Natural killer cell (primary cell): Measurements from ENCODE around the gene ERCC3. TPM values are rescaled to one million over a fixed set of nuclear protein-coding genes. Genes with fewer than 3 reads are reported as not detected.
A peak's percentile ranks its signal among the peaks of the same experiment; 100 is the strongest.

ENCODE experiments used
- ATAC-seq, 3 donors: fragments of 150-1000 bp in 2 of 3; fragments of 200-7000 bp in 1 of 3; cut with Tn5 transposase; 1 replicate in 1 of 3; 2 replicates in 2 of 3; pipeline ENCODE4 v1.10.0; 2021; ENCODE audit warnings: mild to moderate bottlenecking in 2 of 3, moderate library complexity in 2 of 3
- DNase-seq, 2 donors: peaks; one replicate each; pipeline versions ENCODE4 v3.0.0 to v3.0.0-alpha.2; 2013 to 2021; ENCODE audit warnings: mixed read lengths in 1 of 2
- H3K27ac ChIP-seq: one replicate; pipeline ENCODE4 v1.5.1; 2013; ENCODE audit warnings: mild to moderate bottlenecking, low read length
- H3K27me3 ChIP-seq: one replicate; pipeline ENCODE4 v1.6.1; 2013; ENCODE audit warnings: low read length; ENCODE audit not compliant: control insufficient read depth, insufficient read depth
- H3K36me3 ChIP-seq: one replicate; pipeline ENCODE4 v1.6.1; 2013; ENCODE audit warnings: low read length; ENCODE audit not compliant: control insufficient read depth, insufficient read depth
- H3K4me1 ChIP-seq: one replicate; pipeline ENCODE4 v1.6.1; 2013; ENCODE audit warnings: low read length; ENCODE audit not compliant: control insufficient read depth, insufficient read depth
- H3K4me3 ChIP-seq: one replicate; pipeline ENCODE4 v1.5.1; 2013; ENCODE audit warnings: low read length
- H3K9me3 ChIP-seq: one replicate; pipeline ENCODE4 v1.6.1; 2013; ENCODE audit warnings: low read length; ENCODE audit not compliant: control insufficient read depth, insufficient read depth
- H3K27ac Mint-ChIP-seq, 2 donors: one replicate each; pipeline ENCODE4 v1.8.0; 2022; ENCODE audit warnings: mild to moderate bottlenecking in 2 of 2, mixed read lengths in 2 of 2, moderate library complexity in 1 of 2
- H3K27me3 Mint-ChIP-seq, 2 donors: one replicate each; pipeline ENCODE4 v1.8.0; 2022; ENCODE audit warnings: low read depth in 2 of 2, mixed read lengths in 2 of 2
- H3K36me3 Mint-ChIP-seq: one replicate; pipeline ENCODE4 v1.8.0; 2022; ENCODE audit warnings: mixed read lengths
- H3K4me1 Mint-ChIP-seq, 2 donors: one replicate each; pipeline ENCODE4 v1.8.0; 2022; ENCODE audit warnings: mixed read lengths in 2 of 2
- H3K4me3 Mint-ChIP-seq: one replicate; pipeline ENCODE4 v1.8.0; 2022; ENCODE audit warnings: mild to moderate bottlenecking, moderate library complexity, mixed read lengths
- H3K9me3 Mint-ChIP-seq, 2 donors: one replicate each; pipeline ENCODE4 v1.8.0; 2022; ENCODE audit warnings: mixed read lengths in 2 of 2
- WGBS: methylation state at CpG from one replicate; pipeline ENCODE4 v1.1.7; 2013; ENCODE audit warnings: missing lambda C conversion rate; ENCODE audit not compliant: insufficient coverage; 5-methylcytosine and 5-hydroxymethylcytosine counted together
- intact Hi-C: fragments of 100-400 bp; cut with micrococcal nuclease; formaldehyde crosslinking; loops from one replicate; pipeline ENCODE4 v1.14.2; 2022
- total RNA-seq, 4 donors: library from RNA; stranded (reverse); fragments of 120-200 nt in 1 of 4; gene quantifications; one replicate each; pipeline versions ENCODE4 v1.2.3 to v1.2.4, GENCODE V29; 2013 to 2022
- TF ChIP-seq, protein P1 (sequence below): fragments of 200-600 bp; IDR thresholded peaks from one replicate; pipeline ENCODE4 v1.8.0; 2022; ENCODE audit warnings: antibody characterized with exemption

ERCC3 gene
- total RNA-seq, 3 donors from 2014 or later (not counting 1 experiment from before 2014, with no cell fraction given), result 56.3 to 70.0 (median 61.7) TPM

DNA sequence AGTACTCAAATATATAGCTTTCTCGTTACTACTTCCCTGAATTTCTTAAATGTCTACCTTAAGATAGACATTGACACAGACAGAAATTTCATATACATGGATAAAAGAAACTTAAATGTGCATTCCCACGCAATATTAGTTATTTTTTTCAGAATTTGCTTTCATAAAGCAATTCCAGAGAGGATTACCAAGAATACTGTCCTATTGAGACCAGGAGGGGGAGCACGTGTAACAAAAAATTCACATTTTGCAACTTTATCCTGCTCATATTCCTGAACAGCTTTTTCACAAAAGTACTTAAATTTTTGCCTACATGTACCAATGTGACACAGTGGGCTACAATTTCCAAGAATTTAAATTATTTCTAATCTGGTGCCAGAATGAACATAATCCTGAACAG lies 30.7 kb upstream of the ERCC3 start:
- H3K27me3 ChIP-seq, result no peaks in the 10 kb centered on the region
- Mint-ChIP-seq H3K9me3 (peaks cover 4 to 6% of the 10 kb centered on the region in 2 donors), H3K4me3 (no peak overlapping the region), H3K27ac (no peak overlapping the region), H3K27me3 (no peaks in the 10 kb centered on the region), H3K4me1 (no peaks in the 10 kb centered on the region), H3K36me3 (peaks cover 14% of the 10 kb centered on the region)
- no peaks in the 10 kb centered on the region for H3K4me1 ChIP-seq
- H3K4me3 ChIP-seq, result no peak overlapping the region
- no peak overlapping the region for H3K27ac ChIP-seq
- no peaks in the 10 kb centered on the region for H3K9me3 ChIP-seq
- H3K36me3 ChIP-seq, result peaks cover 69% of the 10 kb centered on the region
- 75% methylated on average over 2 of the region's 3 CpGs for WGBS
- TF ChIP-seq, protein P1, sequence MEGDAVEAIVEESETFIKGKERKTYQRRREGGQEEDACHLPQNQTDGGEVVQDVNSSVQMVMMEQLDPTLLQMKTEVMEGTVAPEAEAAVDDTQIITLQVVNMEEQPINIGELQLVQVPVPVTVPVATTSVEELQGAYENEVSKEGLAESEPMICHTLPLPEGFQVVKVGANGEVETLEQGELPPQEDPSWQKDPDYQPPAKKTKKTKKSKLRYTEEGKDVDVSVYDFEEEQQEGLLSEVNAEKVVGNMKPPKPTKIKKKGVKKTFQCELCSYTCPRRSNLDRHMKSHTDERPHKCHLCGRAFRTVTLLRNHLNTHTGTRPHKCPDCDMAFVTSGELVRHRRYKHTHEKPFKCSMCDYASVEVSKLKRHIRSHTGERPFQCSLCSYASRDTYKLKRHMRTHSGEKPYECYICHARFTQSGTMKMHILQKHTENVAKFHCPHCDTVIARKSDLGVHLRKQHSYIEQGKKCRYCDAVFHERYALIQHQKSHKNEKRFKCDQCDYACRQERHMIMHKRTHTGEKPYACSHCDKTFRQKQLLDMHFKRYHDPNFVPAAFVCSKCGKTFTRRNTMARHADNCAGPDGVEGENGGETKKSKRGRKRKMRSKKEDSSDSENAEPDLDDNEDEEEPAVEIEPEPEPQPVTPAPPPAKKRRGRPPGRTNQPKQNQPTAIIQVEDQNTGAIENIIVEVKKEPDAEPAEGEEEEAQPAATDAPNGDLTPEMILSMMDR, result peak; percentile 19
- ATAC-seq, result no peak
- intact Hi-C loops, result no loop called here
- DNase-seq, result peak in 1 of 2 donors; percentile 28

DNA sequence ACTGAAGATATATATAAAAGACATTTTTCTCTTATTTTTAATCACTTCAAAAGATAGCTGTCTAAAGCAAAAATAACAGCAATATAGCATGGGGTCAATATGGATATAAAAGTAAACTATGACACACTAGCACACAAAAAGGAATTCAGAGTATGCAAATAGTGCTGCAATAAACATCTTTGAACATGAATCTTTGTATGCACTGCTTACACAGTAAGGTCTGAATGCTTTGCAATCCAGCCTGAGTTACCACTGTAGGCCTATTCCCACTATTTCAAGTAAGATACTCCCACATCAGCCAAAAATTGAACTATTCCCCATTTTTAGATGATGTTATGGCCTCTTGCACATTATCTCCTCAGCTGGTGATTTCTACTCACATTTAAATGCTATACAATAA lies 27.4 kb upstream of the ERCC3 start:
- intact Hi-C loops, result no loop called here
- Mint-ChIP-seq H3K36me3 (peaks cover 21% of the 10 kb centered on the region), H3K4me1 (no peaks in the 10 kb centered on the region), H3K9me3 (peaks cover 4 to 6% of the 10 kb centered on the region in 2 donors), H3K27me3 (no peaks in the 10 kb centered on the region), H3K27ac (no peak overlapping the region), H3K4me3 (no peak overlapping the region)
- Histone ChIP-seq H3K27me3 (no peaks in the 10 kb centered on the region), H3K9me3 (no peaks in the 10 kb centered on the region), H3K36me3 (peaks cover 75% of the 10 kb centered on the region), H3K4me3 (no peak overlapping the region), H3K27ac (no peak overlapping the region), H3K4me1 (no peaks in the 10 kb centered on the region)
- no peak for ATAC-seq
- TF ChIP-seq, protein P1, result no peak
- no peak for DNase-seq

DNA sequence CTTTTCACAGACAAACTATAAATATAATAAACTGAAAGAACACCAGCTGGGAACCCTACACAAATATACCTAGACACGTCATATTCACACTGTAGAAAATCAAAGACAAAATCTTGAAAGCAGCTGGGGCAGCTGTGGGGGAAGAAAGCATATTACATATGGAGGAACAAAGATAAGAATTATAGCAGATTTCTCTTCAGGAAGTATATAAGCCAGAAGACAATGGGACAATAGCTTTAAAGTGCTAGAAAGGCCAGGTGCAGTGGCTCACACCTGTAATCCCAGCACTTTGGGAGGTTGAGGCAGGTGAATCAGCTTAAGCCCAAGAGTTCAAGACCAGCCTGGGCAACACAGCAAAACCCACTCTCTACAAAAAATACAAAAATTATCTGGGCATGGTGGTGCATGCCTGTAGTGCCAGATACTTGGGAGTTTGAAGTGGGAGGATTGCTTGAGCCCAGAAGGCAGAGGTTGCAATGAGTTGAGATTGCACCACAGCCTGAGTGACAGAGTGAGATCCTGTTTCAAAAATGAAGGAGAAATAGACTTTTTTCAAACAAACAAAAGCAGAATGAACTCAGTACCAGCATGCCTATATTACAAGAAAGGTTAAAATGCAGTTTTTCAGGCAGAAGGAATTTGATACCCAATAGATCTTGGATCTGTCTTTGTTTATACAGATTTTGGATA lies 26.8 kb upstream of the ERCC3 start:
- TF ChIP-seq, protein P1, result no peak
- ATAC-seq (no peak), DNase-seq (no peak)
- H3K9me3 Mint-ChIP-seq, result peaks cover 4 to 6% of the 10 kb centered on the region in 2 donors
- Histone ChIP-seq H3K36me3 (peaks cover 74% of the 10 kb centered on the region), H3K4me3 (no peak overlapping the region), H3K27ac (no peak overlapping the region), H3K27me3 (no peaks in the 10 kb centered on the region), H3K9me3 (no peaks in the 10 kb centered on the region), H3K4me1 (no peaks in the 10 kb centered on the region)
- H3K27me3 Mint-ChIP-seq, result no peaks in the 10 kb centered on the region
- no CpG with 5 or more reads among the region's 1 CpG for WGBS
- H3K4me1 Mint-ChIP-seq, result no peaks in the 10 kb centered on the region
- H3K4me3 Mint-ChIP-seq, result no peak overlapping the region
- peaks cover 21% of the 10 kb centered on the region for H3K36me3 Mint-ChIP-seq
- H3K27ac Mint-ChIP-seq, result no peak overlapping the region
- intact Hi-C loops, result no loop called here

DNA sequence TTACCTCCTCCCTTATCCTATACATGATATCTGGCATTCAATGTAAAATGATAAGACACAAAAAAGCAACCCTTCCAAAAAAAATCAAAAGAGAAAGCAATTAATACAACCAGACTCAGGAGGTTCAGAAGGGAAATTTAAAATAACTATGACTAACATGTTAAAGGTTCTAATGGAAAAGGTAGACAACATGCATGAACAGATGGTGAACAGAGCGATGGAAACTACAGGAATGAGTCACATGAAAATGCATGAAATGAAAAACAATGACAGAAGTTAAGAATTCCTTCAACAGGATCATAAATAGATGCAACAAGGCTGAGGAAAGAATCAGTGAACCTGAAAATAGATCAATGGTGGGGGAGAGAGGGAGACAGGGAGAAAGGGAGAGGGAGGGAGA lies 26.1 kb upstream of the ERCC3 start:
- DNase-seq, result no peak
- peaks cover 4 to 6% of the 10 kb centered on the region in 2 donors for H3K9me3 Mint-ChIP-seq
- Histone ChIP-seq H3K4me1 (no peaks in the 10 kb centered on the region), H3K9me3 (no peaks in the 10 kb centered on the region), H3K4me3 (no peak overlapping the region), H3K27ac (no peak overlapping the region), H3K27me3 (no peaks in the 10 kb centered on the region), H3K36me3 (peaks cover 73% of the 10 kb centered on the region)
- peaks cover 21% of the 10 kb centered on the region for H3K36me3 Mint-ChIP-seq
- intact Hi-C loops, result no loop called here
- H3K27me3 Mint-ChIP-seq, result no peaks in the 10 kb centered on the region
- WGBS, result 100% methylated on average over 1 of the region's 1 CpG
- no peak overlapping the region for H3K27ac Mint-ChIP-seq
- TF ChIP-seq, protein P1, result no peak
- ATAC-seq, result no peak
- H3K4me3 Mint-ChIP-seq, result no peak overlapping the region
- no peaks in the 10 kb centered on the region for H3K4me1 Mint-ChIP-seq
